Measurements from ENCODE around the gene RNF182.

DNA sequence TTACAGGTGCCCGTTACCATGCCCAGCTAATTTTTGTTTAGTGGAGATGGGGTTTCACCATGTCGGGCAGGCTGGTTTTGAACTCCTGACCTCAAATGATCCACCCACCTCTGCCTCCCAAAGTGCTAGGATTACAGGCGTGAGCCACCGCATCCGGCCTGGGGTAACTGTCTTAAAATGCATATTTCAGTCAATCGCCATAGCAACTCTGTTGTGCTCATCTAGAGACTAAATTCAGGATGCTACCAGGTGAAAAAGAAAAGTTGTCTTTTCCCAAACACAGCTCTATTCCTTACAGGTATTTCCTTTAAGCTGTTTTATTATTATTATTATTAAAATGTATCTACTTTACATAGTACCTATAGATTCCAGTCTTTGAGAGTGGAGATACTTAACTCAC lies 66.6 kb downstream of the RNF182 start:
- TF ChIP-seq POLR2A (IDR thresholded peaks at IDR 0.05) (no peak), POLR2AphosphoS5 (IDR thresholded peaks at IDR 0.05) (no peak)
- TF ChIP-seq, protein P1, sequence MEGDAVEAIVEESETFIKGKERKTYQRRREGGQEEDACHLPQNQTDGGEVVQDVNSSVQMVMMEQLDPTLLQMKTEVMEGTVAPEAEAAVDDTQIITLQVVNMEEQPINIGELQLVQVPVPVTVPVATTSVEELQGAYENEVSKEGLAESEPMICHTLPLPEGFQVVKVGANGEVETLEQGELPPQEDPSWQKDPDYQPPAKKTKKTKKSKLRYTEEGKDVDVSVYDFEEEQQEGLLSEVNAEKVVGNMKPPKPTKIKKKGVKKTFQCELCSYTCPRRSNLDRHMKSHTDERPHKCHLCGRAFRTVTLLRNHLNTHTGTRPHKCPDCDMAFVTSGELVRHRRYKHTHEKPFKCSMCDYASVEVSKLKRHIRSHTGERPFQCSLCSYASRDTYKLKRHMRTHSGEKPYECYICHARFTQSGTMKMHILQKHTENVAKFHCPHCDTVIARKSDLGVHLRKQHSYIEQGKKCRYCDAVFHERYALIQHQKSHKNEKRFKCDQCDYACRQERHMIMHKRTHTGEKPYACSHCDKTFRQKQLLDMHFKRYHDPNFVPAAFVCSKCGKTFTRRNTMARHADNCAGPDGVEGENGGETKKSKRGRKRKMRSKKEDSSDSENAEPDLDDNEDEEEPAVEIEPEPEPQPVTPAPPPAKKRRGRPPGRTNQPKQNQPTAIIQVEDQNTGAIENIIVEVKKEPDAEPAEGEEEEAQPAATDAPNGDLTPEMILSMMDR (IDR thresholded peaks at IDR 0.05 in 8 of 11, conservative IDR thresholded peaks at IDR 0.05 in 3 of 11): no peak
